Smooth muscle cell (in vitro differentiated cells): Measurements from ENCODE around the gene CTSA. TPM values are rescaled to one million over a fixed set of nuclear protein-coding genes. Genes with fewer than 3 reads are reported as not detected.
A peak's percentile ranks its signal among the peaks of the same experiment; 100 is the strongest.

Experiments
- DNase-seq: peaks from one replicate; lab custom pipeline; 2025; ENCODE audit not compliant: unreplicated experiment; lab: John Stamatoyannopoulos, UW
- H2AFZ ChIP-seq: fragments of 200-600 bp; sonication (generic); 2 replicates; pipeline ENCODE4 v1.6.0; 2016; ENCODE audit warnings: antibody characterized with exemption, low read depth, mild to moderate bottlenecking
- H3F3A ChIP-seq: fragments of 200-600 bp; sonication (generic); 2 replicates; pipeline ENCODE4 v1.6.0; 2017; ENCODE audit warnings: antibody characterized with exemption, low read depth
- H3K27ac ChIP-seq: fragments of 200-600 bp; sonication (generic); 2 replicates; pipeline ENCODE4 v1.5.1; 2016; ENCODE audit warnings: low read depth, mild to moderate bottlenecking
- H3K27me3 ChIP-seq: fragments of 200-600 bp; sonication (generic); 2 replicates; pipeline ENCODE4 v1.6.1; 2016; ENCODE audit warnings: low read depth, mild to moderate bottlenecking
- H3K36me3 ChIP-seq: fragments of 200-600 bp; sonication (generic); 2 replicates; pipeline ENCODE4 v1.5.1; 2016; ENCODE audit warnings: low read depth
- H3K4me1 ChIP-seq: fragments of 200-600 bp; sonication (generic); 2 replicates; pipeline ENCODE4 v1.5.1; 2016; ENCODE audit warnings: low read depth
- H3K4me2 ChIP-seq: fragments of 200-600 bp; sonication (generic); 2 replicates; pipeline ENCODE4 v1.6.0; 2016; ENCODE audit warnings: mild to moderate bottlenecking
- H3K4me3 ChIP-seq: fragments of 200-600 bp; sonication (generic); 2 replicates; pipeline ENCODE4 v1.5.1; 2016; ENCODE audit warnings: mild to moderate bottlenecking
- H3K79me2 ChIP-seq: fragments of 200-600 bp; sonication (generic); 2 replicates; pipeline ENCODE4 v1.6.0; 2016; ENCODE audit warnings: low read depth, mild to moderate bottlenecking
- H3K9ac ChIP-seq: fragments of 200-600 bp; sonication (generic); 2 replicates; pipeline ENCODE4 v1.6.0; 2016; ENCODE audit warnings: low read depth
- H3K9me3 ChIP-seq: fragments of 200-600 bp; sonication (generic); replicated peaks from 2 replicates; pipeline ENCODE4 v1.5.1; 2016; ENCODE audit warnings: low read depth
- H4K20me1 ChIP-seq: fragments of 200-600 bp; sonication (generic); 2 replicates; pipeline ENCODE4 v1.6.0; 2016; ENCODE audit warnings: low read depth
- CTCF ChIP-seq: fragments of 200-600 bp; sonication (generic); IDR thresholded peaks from 2 replicates; pipeline ENCODE4 v1.5.1; 2017; ENCODE audit warnings: borderline replicate concordance, mild to moderate bottlenecking, antibody characterized with exemption; ENCODE audit not compliant: insufficient read depth, poor library complexity, severe bottlenecking
- WGBS: methylation state at CpG from one replicate; pipeline ENCODE4 v1.1.7; 2016; ENCODE audit warnings: low lambda C conversion rate; 5-methylcytosine and 5-hydroxymethylcytosine counted together
- polyA plus RNA-seq: library from polyadenylated mRNA; unstranded; fragments of >200 nt; fragmentation: Nextera tagmentation; extraction: Ambion mirVana; gene quantifications from 2 replicates; pipeline ENCODE4 v1.2.1, GENCODE V29; 2016
- total RNA-seq: library from RNA; depleted of rRNA; stranded (reverse); fragments of >200 nt; gene quantifications from 2 replicates; pipeline ENCODE4 v1.2.3, GENCODE V29; 2014

CTSA gene
- total and polyA plus RNA-seq, 2 experiments from 2014 or later: 74.8 to 132 TPM

- WGBS: 2% methylated on average over 79 of the region's 79 CpGs
- H2AFZ ChIP-seq: peak overlapping the region; percentile 77
- peak overlapping the region; percentile 67 for H3K27ac ChIP-seq
Measured at GRCh38 chr20:45890077-45890984, 804 bp upstream of the CTSA start.

GRCh38 chr20:45892049-45892825 lies 1.1 kb downstream of the CTSA start:
- no peaks in the 10 kb centered on the region for H3K27me3 ChIP-seq
- peak overlapping the region; percentile 98 for H3K4me2 ChIP-seq
- no peaks in the 10 kb centered on the region for H3K36me3 ChIP-seq
- no peak for TF ChIP-seq CTCF
- H4K20me1 ChIP-seq: no peaks in the 10 kb centered on the region
- no peak for DNase-seq
- H2AFZ ChIP-seq: no peak overlapping the region
- no peaks in the 10 kb centered on the region for H3K9me3 ChIP-seq
- H3F3A ChIP-seq: peaks cover 9% of the 10 kb centered on the region
- H3K27ac ChIP-seq: peak overlapping the region; percentile 67
- peaks cover 5% of the 10 kb centered on the region for H3K79me2 ChIP-seq
- 87% methylated on average over 9 of the region's 9 CpGs for WGBS
- H3K9ac ChIP-seq: peak overlapping the region; percentile 83
- peaks cover 6% of the 10 kb centered on the region for H3K4me1 ChIP-seq
- peak overlapping the region; percentile 84 for H3K4me3 ChIP-seq

More at GRCh38 chr20:45890077-45890984, 804 bp upstream of the CTSA start:
- peak; percentile 52 for DNase-seq
- Histone ChIP-seq H3K27me3 (no peaks in the 10 kb centered on the region), H3K4me2 (peak overlapping the region; percentile 98), H3K4me3 (peak overlapping the region; percentile 84), H3K79me2 (peaks cover 5% of the 10 kb centered on the region), H3K36me3 (no peaks in the 10 kb centered on the region), H3K9ac (peak overlapping the region; percentile 83), H3F3A (peaks cover 5% of the 10 kb centered on the region), H3K4me1 (peaks cover 7% of the 10 kb centered on the region), H4K20me1 (peaks cover 5% of the 10 kb centered on the region), H3K9me3 (no peaks in the 10 kb centered on the region)
- TF ChIP-seq CTCF: peak; percentile 61

GRCh38 chr20:45892828-45893500 lies 1.8 kb downstream of the CTSA start:
- Histone ChIP-seq H3F3A (peaks cover 9% of the 10 kb centered on the region), H3K27me3 (no peaks in the 10 kb centered on the region), H3K27ac (no peak overlapping the region), H3K79me2 (peaks cover 5% of the 10 kb centered on the region), H3K4me2 (no peak overlapping the region), H3K9ac (no peak overlapping the region), H3K9me3 (no peaks in the 10 kb centered on the region), H3K4me1 (peaks cover 6% of the 10 kb centered on the region), H2AFZ (no peak overlapping the region), H3K4me3 (no peak overlapping the region), H4K20me1 (no peaks in the 10 kb centered on the region), H3K36me3 (no peaks in the 10 kb centered on the region)
- WGBS: 96% methylated on average over 4 of the region's 4 CpGs
- TF ChIP-seq CTCF: no peak
- no peak for DNase-seq
